LNCAP (cell line): Measurements from ENCODE around the gene RHOF.
A peak's percentile ranks its signal among the peaks of the same experiment; 100 is the strongest.

Experiments
- CTCF ChIP-seq: fragments of 450-650 bp; IDR thresholded peaks from 2 replicates; pipeline ENCODE4 v1.5.1; 2017; ENCODE audit warnings: mild to moderate bottlenecking

RHOF gene

GRCh38 chr12:121816925-121817647 is 23.6 kb upstream of the RHOF start:
- no peak for TF ChIP-seq CTCF

GRCh38 chr12:121815263-121815662 is 21.8 kb upstream of the RHOF start:
- no peak for TF ChIP-seq CTCF

DNA sequence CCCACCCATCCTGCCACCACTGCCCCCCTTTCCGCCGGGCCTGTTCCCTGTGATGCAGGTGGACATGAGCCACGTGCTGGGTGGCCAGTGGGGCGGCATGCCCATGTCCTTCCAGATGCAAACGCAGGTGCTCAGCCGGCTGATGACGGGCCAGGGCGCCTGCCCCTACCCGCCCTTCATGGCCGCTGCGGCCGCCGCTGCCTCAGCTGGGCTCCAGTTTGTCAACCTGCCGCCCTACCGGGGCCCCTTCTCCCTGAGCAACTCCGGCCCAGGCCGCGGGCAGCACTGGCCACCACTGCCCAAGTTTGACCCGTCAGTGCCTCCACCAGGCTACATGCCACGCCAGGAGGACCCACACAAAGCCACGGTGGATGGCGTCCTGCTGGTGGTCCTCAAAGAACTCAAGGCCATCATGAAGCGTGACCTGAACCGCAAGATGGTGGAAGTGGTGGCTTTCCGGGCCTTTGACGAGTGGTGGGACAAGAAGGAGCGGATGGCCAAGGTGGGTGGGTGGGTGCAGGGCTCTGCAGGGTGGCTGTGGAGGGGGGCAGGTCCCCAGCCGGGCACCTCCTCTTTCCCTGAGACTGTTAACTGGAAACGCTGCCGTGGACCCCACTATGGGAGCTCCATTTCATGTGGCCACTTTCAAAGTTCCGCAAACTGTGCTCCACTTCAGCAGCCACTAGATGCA is 21.1 kb upstream of the RHOF start:
- TF ChIP-seq CTCF, result no peak

DNA sequence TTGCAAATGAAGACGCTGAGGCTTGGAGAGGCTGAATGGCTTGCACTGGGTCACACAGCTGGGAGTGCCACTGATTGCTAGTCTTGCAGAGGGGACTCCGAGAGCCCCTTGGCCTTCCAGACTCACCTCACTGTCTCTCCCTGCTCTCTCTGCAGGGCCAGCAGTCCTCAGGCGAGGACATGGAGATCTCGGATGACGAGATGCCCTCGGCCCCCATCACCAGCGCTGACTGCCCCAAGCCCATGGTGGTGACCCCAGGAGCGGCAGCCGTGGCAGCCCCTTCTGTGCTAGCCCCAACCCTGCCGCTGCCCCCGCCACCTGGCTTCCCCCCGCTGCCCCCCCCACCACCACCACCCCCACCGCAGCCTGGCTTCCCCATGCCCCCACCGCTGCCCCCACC is 20.5 kb upstream of the RHOF start:
- no peak for TF ChIP-seq CTCF

DNA sequence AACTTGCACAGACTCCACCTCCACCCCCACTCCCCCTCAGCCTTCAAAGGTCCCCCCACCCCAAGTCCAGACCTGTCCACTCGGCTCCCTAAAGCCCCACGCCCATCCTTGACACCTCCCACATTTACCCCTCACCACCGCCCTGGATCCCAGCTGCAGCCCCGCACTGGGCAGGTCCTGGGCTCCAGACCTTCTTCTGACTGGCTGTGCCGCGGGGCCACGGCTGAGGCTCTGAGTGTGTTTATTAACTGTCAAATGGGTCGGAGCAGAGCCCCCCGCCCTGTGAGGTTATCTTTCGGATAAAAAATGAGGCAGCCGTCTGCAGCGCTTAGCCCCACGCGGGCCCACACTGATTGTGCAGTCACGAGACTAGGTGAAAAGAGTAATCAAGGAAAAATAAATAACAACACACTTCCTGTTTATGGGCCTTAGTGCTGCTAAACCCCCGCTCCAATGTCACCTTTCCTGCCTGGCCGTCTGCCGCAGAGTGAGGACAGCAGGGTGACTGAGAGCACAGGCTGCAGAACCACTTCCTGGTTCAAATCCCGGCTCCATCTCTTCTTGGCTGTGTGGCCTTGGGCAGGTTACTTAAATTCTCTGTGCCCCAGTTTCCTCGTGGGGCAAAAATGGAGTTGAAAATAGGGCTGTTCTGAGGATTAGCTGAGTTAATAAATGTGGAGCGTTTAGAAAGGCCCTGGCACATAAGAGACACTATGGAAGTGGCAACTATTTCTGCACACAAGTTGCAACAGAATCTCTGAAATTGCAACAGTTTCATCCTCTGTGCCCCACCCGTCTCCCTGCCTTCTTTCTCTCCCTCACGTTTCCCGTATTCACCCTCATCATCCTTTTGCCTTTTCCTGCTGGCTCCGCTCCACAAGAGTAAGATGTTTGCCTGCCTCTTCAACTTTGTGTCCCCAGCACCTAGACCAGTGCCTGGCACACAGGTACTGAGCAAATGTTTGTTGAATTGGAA is 19.7 kb upstream of the RHOF start:
- no peak for TF ChIP-seq CTCF

GRCh38 chr12:121812320-121812871 is 18.9 kb upstream of the RHOF start:
- peak; percentile 36 for TF ChIP-seq CTCF
